HG02981 (cell line): Measurements from ENCODE around the gene URGCP.
"Not testable (repeated sequence)": the region's sequence is repeated elsewhere in the genome, so short reads cannot be mapped to it uniquely, and the experiment has no call there.

Experiments used
- ATAC-seq: cut with Tn5 transposase; IDR thresholded peaks from one replicate; pipeline ENCODE4 v1.9.1; 2021; ENCODE audit warnings: mild to moderate bottlenecking, moderate library complexity; ENCODE audit not compliant: unreplicated experiment

Gene URGCP

DNA sequence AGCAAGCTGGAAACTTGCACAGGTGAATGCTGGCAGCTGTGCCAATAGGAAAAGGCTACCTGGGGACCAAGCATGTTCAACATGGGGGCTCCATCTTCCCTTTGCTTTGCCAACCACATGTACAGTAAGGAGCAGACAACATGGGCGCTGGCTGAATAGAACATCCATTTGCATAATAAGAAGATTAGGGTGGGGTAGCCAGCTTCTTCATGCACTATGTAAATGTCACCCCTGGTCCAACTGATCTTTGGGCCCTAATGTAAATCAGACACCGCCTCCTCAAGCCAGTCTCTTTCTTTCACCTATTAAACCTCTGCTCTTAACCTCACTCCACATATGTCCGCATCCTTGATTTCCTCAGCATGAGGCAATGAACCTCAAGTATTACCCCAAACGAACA lies 63.1 kb downstream of the URGCP start:
- no peak for ATAC-seq

DNA sequence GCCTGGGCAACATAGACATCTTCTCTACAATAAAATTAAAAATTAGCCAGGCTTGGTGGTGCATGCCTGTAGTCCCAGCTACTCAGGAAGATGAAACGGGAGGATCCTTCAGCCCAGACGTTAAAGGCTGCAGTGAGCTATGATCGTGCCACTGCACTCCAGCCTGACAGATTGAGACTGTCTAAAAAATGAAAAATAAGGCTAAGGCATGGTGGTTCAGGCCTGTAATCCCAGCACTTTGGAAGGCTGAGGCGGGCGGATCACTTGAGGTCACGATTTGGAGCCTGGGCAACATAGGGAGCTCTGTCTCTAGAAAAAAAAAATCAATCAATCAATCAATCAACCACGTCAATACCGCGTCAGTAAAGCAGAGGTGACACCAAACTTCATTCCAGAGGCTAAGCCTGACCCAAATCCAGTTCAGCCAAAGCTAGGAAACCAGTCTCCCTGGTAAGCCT lies 68.2 kb downstream of the URGCP start:
- ATAC-seq = no peak

DNA sequence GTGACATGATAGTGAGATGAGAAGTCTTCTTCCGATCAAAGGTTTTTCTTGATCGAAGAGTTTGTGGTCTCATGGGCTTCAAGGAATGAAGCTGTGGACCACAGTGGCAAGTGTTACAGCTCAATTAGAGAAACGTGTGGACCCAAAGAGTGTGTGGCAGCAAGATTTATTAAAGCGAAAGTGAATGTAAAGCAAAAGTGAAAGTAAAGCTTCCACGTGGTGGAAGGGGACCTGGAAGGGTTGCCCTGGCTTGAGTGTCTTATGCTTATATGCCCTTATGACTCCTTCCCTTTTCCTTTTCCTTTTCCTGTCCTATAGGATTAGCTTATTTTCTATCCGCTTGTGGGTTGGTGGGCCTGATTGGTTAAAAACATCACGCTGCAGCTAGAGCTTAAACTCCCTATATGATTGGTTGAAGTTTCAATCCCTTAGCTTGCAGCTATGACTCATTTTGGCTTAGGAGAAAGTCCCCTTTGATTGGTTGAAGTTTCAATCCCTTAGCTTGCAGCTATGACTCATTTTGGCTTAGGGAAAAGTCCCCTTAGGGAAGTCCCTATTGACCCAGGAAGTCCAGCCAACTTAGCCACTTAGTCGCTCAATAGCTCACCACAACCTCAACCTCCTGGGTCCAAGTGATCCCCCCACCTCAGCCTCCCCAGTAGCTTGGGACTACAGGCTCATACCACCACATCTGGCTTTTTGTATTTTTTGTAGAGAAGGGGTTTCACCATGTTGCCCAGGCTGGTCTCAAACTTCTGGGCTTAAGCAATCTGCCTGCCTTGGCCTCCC lies 71.7 kb downstream of the URGCP start:
- ATAC-seq = no peak

DNA sequence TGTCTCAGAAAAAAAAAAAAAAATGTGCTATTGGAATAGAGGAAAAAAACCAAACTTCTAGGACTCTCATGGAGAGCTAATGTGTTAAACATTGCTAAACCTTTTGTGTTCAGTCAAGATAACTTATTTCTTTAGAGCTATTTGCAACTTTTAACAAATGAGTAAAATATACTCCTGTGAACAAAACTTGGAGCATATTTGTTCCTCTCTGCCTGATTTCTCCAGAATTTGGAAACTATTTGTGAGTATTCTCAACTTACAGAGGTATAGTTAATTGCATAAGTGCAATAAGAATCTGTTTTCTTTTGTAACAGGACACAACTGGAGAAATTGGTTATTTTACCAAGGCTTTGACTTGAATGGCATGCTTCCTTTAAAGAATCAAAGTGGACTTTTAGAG lies 75.5 kb downstream of the URGCP start:
- not testable (repeated sequence) for ATAC-seq
